Kidney capillary endothelial cell (primary cell): ENCODE measurements around the gene NCOA3.

ENCODE experiments used
- DNase-seq: peaks from one replicate; pipeline ENCODE4 v3.0.0-alpha.2; 2018; ENCODE audit warnings: low spot score

NCOA3 gene

GRCh38 chr20:47666304-47666703, 164.6 kb downstream of the NCOA3 start:
- no peak for DNase-seq

- no peak for DNase-seq
These were observed 165.4 kb downstream of the NCOA3 start for GRCh38 chr20:47667086-47667485.

DNA sequence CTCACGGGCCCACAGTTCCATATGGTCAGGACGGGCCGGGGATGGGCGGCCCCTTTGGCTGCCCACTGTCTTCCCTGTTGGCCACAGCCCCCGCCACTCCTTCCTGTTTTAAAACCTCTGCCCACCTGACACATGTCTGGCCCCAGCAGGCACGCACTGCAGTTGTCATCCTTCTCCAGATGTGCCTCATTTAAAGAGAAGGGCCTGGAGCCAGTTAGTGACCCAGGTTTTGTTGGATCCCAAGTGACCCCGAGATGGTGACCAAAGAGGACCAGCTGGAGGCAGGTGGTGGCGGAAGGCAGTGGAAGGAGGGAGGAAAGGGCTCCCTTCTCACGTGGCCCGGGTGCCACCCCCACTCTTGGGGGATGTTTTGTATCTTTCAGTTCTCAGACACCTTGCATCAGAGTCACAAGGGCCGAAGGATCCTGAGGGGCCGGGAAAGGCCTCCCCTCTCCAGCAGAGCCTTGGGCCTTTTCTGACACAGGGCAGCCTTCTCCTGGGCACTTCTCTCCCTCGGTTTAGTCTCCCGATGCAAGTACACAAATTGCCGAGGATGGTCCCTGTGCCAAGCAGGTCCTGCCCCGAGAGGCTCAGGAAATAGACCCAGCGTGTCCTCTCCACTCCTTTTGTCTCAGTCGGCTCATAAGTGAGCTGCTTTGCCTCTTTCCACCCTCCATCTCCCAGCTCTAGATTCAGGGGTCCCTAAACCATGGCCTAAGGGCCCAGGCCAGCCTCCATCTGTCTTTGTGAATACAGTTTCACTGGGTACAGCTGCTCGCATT, 166.0 kb downstream of the NCOA3 start:
- DNase-seq = no peak

GRCh38 chr20:47668313-47669151, 166.8 kb downstream of the NCOA3 start:
- no peak for DNase-seq

- DNase-seq = no peak
These were observed 167.4 kb downstream of the NCOA3 start for GRCh38 chr20:47669152-47669425.

DNA sequence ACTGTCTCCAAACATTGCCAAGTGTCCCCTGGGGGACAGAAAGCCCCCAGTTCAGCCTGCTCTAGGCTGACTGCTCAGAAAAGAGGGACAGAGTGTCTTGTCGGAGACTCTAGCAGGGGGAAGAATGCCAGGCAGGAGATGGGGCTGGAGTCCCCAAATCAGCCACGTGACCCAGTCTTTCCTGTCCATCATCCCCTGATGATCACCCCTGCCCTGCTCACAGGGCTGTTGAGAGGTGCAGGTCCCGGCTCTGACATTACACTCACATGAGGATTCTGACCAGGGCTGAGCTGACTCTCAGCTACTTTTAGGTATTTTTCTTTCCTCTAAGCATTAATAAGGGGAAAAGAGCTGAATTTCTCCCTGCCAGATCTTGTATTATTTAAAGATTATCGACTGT, 167.8 kb downstream of the NCOA3 start:
- no peak for DNase-seq

DNA sequence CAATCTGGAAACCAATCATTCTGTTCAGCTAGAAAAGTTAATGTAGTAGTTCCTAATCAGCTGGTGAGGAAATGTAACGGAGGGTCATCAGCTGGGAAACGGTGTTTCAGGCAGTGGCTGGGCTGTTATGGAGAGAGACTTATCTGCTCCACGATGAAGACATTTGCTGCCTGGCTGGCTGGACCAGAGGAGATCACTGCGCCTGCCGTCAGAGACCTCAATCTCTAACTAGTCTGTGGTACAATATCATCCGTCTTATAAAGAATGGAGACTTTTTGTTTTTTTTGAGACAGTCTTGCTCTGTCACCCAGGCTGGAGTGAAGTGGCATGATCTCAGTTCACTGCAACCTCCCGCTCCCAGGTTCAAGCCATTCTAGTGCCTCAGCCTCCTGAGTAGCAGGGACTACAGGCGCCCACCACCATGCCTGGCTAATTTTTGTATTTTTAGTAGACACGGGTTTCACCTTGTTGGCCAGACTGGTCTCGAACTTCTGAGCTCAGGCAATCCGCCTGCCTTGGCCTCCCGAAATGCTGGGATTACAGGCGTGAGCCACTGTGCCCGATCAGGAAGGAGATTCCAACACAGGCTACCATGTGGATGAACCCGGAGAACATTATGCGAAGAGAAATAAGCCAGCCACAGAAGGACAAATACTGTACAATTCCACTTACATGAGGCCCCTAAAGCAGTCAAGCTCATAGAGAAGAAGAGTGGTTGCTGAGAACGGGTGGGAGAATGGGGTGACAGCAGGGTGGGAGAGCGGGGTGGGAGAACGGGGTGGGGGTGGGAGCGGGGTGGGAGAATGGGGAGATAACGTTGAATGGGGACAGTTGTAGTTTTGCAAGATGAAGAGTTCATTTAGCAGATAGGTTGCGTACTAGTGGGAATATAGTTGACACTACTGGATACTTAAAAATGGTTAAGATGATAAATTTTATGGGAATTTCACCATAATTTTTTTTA, 168.5 kb downstream of the NCOA3 start:
- no peak for DNase-seq

DNA sequence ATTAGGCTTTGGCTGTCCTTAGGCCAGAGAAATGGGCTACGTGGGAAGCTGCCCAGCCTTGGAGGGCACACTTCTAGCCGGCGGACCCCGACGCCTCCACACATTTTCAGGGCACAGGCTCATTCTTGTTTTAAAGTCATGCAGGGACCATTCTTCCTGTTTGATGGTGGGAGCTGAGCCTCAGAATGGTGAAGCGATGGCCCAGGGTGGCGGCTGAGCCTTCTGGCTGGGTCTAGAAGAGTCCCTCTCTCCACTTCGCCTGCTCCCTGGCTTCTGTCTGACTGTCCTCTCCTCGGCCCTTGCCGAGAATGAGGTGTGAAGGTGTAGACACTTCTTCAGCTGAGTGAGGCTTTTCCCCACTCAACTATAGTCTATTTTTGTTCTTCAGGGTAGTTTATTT, 169.2 kb downstream of the NCOA3 start:
- DNase-seq = no peak

DNA sequence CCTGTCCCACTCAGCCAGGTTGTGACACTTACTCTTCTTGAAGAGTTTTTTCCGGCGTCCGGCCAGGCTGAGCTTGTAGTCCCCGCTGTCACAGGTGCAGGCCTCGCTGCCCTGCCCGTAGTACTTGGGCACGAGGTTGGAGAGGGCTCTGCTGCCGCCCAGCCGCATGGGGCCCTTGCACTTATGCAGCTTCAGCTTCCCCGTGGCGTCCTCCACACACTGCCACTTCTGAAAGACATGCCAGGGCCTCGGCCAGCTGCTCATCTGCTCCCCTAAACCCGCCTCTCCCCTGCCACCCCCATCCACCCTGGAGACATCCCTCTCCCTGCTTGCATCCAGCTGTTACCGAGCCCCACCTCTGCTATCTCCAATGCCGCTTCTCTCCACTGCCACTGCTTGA, 170.5 kb downstream of the NCOA3 start:
- no peak for DNase-seq

DNA sequence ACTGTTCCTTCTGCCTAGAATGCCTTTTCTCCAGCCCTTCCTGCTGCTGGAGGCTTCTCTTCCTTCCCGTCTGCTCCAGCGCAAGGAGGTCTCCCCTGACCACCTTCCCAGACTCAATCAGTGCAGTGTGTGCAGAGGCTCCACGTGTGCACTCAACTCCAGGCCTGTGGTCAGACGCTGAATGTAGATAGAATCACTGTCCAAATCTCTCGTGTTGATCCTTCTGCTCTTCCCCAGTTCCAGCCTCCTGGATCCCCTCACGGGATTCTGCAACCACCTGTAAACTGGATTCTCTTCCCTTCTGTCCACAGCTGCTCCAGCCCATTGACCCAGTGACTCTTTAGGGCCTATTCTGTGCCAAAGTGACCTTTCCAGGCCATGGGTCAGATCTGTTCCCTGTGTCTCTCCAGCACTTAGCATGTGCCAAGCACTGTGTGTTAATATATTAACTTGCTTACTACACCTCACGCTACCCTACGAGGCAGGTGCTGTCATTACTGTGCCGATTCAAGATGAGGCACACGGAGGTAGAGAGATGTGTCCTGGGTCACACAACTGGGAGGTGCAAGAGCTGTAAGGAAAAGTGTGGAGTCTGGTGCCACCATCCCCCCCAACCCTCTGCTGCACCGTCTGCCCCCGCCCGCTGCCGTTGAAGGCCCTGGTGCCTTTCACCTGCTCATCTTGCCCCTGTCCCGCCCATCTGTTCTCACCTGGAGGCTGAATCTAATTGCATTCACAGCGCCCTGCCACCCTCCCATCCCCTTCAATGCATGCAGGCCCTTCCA, 171.4 kb downstream of the NCOA3 start:
- DNase-seq = no peak

DNA sequence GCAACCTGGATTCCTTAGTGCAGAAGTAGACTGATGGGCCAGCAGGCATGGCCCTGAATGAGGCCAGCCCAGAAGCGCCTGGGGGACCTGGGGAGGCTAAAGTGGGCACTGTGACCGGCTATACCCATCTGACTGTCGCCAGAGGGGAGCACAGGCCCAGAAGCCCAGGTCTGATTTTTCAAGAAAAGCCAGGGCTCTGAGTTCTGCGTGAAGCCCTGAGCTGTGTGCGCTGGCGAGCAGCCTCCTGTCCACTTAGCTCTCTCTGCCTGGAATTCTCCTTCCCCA, 171.9 kb downstream of the NCOA3 start:
- DNase-seq = no peak

GRCh38 chr20:47674145-47674544, 172.5 kb downstream of the NCOA3 start:
- DNase-seq = no peak

DNA sequence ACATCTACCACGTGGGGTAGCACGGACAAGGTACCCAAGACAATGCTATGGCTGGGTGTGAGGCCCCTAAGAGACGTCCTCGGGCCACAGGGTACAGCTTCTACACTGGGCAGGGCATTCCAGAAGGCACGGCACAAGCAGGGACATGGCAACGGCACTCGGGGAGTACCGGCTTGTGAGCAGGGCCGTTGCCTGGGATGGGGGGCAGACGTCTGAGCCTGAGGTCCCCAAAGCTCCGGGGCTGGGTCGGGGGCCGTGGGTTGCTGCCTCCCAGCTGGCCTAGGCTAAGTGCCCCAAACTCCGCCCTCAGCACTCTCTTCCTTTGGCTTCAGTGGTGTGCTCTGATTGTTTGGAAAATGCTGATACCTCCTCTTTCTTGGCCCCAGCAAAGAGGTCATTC, 173.0 kb downstream of the NCOA3 start:
- no peak for DNase-seq

DNA sequence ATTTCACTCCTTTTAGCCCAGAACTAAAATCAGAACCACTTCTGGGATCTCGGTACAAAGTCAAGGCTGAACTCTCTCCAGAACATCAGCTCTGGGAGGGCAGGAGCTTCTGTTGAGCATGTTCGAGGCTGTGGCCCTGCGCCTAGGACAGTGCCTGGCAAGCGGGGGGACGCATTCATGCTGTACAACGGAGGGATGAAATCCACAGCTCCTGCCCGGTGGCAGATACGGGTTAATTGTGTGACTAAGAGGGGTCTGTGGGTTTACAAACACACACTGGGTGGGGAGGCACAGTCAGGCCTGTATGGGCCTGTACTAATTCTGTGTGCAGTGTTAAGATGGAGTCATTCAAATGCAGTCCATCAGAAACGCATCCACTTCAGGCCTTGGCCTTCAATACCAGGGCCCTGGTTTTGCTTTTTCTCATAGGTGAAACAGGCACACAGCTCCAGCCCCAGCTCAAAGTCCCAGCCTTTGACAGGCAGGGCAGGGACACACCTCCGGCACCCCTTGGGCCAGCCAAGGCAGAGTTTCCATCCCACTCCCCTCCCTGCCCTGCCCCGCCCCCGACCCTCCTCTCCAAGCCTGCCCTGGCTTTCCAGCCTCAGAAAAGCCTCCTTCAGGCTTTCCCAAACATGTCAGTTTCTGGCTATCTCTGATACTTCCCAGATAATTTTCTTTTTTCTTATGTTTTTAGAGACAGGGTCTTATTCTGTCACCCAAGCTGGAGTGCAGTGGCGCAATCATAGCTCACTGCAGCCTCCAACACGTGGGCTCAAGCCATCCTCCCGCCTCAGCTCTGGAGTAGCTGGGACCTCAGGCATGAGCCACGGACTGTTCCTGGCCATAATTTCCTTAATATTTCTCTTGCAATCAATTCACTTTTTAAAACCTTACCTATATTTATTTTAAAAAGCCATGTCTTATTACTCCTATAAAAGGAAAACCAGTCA, 173.8 kb downstream of the NCOA3 start:
- DNase-seq = no peak

DNA sequence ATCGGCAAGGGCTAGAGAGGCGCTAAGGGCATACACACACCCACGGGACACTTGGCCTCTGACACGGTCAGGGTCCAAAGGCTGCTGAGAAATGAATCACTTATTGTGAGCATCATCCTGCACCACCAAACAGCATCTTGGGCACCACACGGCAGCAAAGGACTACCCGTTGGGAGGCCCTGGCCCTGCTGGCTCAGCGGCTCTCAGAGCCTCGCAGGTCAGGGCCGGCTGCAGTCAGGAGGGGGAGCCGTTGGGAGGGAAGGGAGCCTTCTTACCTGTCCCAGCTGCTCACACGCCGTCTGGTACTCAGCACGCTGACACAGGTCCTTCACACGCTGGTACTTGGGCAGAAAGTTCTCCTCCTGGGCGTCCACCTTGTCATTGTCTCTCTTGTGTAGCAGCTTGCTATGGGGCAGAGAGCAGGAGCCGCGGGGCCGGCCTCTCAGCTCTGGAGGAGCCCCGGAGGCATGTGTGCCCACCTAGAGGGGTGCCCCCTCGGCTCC, 174.6 kb downstream of the NCOA3 start:
- DNase-seq = no peak

- DNase-seq = no peak
These were observed 175.4 kb downstream of the NCOA3 start for GRCh38 chr20:47676912-47677634.

GRCh38 chr20:47677635-47678453, 176.2 kb downstream of the NCOA3 start:
- DNase-seq = no peak

DNA sequence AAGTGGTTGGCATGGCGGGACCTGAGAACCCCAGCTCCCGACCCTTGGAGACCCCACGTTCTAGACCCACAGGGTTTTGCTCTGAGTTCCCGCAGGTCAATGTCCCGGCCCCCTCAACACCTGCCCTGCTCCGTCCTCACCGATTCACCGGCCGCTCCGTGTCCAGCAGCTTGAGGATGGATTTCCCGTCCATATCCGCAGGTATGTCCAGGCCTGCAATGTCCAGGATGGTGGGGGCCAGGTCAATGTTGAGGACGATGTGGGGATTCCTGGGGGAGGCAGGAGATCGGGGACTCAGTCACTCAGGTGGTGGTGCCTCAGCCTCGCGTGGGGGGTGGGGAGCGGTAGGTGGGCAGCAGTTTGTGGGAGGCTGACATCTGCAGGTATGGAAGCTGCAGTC, 176.8 kb downstream of the NCOA3 start:
- no peak for DNase-seq

GRCh38 chr20:47679462-47679861, 177.8 kb downstream of the NCOA3 start:
- no peak for DNase-seq
